Astrocyte of the cerebellum (primary cell): Measurements from ENCODE around the gene DCC.

Source experiments
- DNase-seq: peaks from one replicate; pipeline ENCODE4 v3.0.0-alpha.2; 2011; ENCODE audit warnings: low read depth
- H3K4me3 ChIP-seq: 2 replicates; pipeline ENCODE4 v1.5.1; 2011; ENCODE audit warnings: mild to moderate bottlenecking, low read depth, low read length, moderate library complexity
- CTCF ChIP-seq: IDR thresholded peaks from 2 replicates; pipeline ENCODE4 v1.5.1; 2012; ENCODE audit warnings: low read length, low read depth, moderate library complexity, mild to moderate bottlenecking; ENCODE audit errors: missing control alignments
- in situ Hi-C: cut with HindIII; loops from 2 replicates; pipeline ENCODE4 v1.10.0; 2017; ENCODE audit warnings: low sequenced_read_pairs

DCC gene

GRCh38 chr18:52427521-52428175 lies 87.7 kb downstream of the DCC start:
- H3K4me3 ChIP-seq = no peak overlapping the region
- in situ Hi-C loops = no loop called here
- no peak for TF ChIP-seq CTCF
- DNase-seq = no peak

- no peak overlapping the region for H3K4me3 ChIP-seq
- in situ Hi-C loops = no loop called here
- TF ChIP-seq CTCF = no peak
- no peak for DNase-seq
Measured at GRCh38 chr18:52431683-52432082, 91.7 kb downstream of the DCC start.

- no peak overlapping the region for H3K4me3 ChIP-seq
- DNase-seq = no peak
- TF ChIP-seq CTCF = no peak
- in situ Hi-C loops = no loop called here
Measured at GRCh38 chr18:52433797-52434196, 93.8 kb downstream of the DCC start.

- no peak for TF ChIP-seq CTCF
- no peak for DNase-seq
- in situ Hi-C loops = no loop called here
- no peak overlapping the region for H3K4me3 ChIP-seq
Measured at GRCh38 chr18:52435301-52435700, 95.3 kb downstream of the DCC start.

- TF ChIP-seq CTCF = no peak
- no peak for DNase-seq
- H3K4me3 ChIP-seq = no peak overlapping the region
- in situ Hi-C loops = no loop called here
Measured at GRCh38 chr18:52437161-52437560, 97.2 kb downstream of the DCC start.

- DNase-seq = no peak
- no peak for TF ChIP-seq CTCF
- in situ Hi-C loops = no loop called here
Measured at GRCh38 chr18:52439457-52439856, 99.5 kb downstream of the DCC start.

GRCh38 chr18:52441794-52442193 lies 101.8 kb downstream of the DCC start:
- TF ChIP-seq CTCF = no peak
- no peak for DNase-seq
- no peak overlapping the region for H3K4me3 ChIP-seq
- in situ Hi-C loops = no loop called here

More at GRCh38 chr18:52439457-52439856, 99.5 kb downstream of the DCC start:
- H3K4me3 ChIP-seq = no peak overlapping the region
